ENCODE results near the gene SCCPDH. TPM values are rescaled to one million over a fixed set of nuclear protein-coding genes. Genes with fewer than 3 reads are reported as not detected.

SCCPDH gene
- total and polyA plus RNA-seq, 2 of the 13 experiments (the other 11 are each of a cell fraction or from before 2014, with no cell fraction given) = 36.7 to 62.3 TPM

DNA sequence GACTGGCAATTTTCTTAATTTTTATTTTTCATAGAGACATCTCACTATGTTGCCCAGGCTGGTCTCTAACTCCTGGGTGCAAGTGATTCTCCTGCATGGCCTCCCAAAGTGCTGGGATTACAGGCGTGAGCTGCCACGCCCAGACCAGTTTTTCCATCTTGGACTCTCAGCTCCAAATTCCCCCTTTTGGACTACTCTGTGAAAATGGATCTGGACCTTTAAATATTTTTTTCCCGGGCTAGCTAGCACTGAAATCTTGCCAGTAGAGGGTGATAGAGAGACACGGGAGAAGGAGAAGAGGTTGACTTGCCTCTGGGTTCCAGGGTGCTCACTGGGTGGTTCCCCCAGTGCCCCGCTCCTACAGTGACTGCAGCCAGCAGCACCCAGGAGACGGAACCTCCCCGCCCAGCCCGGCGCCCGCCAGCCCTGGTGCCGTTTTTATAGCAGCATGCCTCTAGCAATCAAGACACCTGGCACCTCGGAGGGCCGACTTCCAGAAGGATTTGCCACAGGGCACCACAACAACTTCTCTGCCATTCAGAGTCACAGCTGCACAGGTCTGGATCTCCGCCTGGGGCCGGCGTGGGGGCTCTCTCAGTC lies 34.7 kb upstream of the SCCPDH start (continued):
- TF ChIP-seq, protein P1, sequence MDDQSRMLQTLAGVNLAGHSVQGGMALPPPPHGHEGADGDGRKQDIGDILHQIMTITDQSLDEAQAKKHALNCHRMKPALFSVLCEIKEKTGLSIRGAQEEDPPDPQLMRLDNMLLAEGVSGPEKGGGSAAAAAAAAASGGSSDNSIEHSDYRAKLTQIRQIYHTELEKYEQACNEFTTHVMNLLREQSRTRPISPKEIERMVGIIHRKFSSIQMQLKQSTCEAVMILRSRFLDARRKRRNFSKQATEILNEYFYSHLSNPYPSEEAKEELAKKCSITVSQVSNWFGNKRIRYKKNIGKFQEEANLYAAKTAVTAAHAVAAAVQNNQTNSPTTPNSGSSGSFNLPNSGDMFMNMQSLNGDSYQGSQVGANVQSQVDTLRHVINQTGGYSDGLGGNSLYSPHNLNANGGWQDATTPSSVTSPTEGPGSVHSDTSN (CRISPR knock-in tag; IDR thresholded peaks at IDR 0.05; ENCODE audit: borderline replicate concordance) = no peak
- TF ChIP-seq SKI (IDR thresholded peaks at IDR 0.05; ENCODE audit: partially characterized antibody) = no peak
- no peak for TF ChIP-seq SAFB2 (CRISPR knock-in tag; IDR thresholded peaks at IDR 0.05; ENCODE audit: borderline replicate concordance, low read depth)
- TF ChIP-seq ZNF776 (CRISPR knock-in tag; IDR thresholded peaks at IDR 0.05) = no peak
- no peak for TF ChIP-seq ZNF432 (CRISPR knock-in tag; IDR thresholded peaks at IDR 0.05; ENCODE audit: borderline replicate concordance)
- 0 out of 2 replicates have a peak, but pooled peaks have one; percentile 23 for TF ChIP-seq GATAD2A (CRISPR knock-in tag; IDR thresholded peaks at IDR 0.05)
- TF ChIP-seq, protein P2, sequence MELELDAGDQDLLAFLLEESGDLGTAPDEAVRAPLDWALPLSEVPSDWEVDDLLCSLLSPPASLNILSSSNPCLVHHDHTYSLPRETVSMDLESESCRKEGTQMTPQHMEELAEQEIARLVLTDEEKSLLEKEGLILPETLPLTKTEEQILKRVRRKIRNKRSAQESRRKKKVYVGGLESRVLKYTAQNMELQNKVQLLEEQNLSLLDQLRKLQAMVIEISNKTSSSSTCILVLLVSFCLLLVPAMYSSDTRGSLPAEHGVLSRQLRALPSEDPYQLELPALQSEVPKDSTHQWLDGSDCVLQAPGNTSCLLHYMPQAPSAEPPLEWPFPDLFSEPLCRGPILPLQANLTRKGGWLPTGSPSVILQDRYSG (CRISPR knock-in tag; IDR thresholded peaks at IDR 0.05) = no peak
- TF ChIP-seq, protein P3, sequence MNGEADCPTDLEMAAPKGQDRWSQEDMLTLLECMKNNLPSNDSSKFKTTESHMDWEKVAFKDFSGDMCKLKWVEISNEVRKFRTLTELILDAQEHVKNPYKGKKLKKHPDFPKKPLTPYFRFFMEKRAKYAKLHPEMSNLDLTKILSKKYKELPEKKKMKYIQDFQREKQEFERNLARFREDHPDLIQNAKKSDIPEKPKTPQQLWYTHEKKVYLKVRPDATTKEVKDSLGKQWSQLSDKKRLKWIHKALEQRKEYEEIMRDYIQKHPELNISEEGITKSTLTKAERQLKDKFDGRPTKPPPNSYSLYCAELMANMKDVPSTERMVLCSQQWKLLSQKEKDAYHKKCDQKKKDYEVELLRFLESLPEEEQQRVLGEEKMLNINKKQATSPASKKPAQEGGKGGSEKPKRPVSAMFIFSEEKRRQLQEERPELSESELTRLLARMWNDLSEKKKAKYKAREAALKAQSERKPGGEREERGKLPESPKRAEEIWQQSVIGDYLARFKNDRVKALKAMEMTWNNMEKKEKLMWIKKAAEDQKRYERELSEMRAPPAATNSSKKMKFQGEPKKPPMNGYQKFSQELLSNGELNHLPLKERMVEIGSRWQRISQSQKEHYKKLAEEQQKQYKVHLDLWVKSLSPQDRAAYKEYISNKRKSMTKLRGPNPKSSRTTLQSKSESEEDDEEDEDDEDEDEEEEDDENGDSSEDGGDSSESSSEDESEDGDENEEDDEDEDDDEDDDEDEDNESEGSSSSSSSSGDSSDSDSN (CRISPR knock-in tag; IDR thresholded peaks at IDR 0.05) = peak; percentile 33; the same call in 1 of the 2 replicates
- no peak for TF ChIP-seq NAIF1 (CRISPR knock-in tag; IDR thresholded peaks at IDR 0.05; ENCODE audit: borderline replicate concordance)
- no peak for TF ChIP-seq KLF12 (CRISPR knock-in tag; IDR thresholded peaks at IDR 0.05; ENCODE audit: borderline replicate concordance)
- TF ChIP-seq GABPB1 (CRISPR knock-in tag; IDR thresholded peaks at IDR 0.05) = no peak
- no peak for TF ChIP-seq IRF2 (CRISPR knock-in tag; IDR thresholded peaks at IDR 0.05)
- TF ChIP-seq, protein P4, sequence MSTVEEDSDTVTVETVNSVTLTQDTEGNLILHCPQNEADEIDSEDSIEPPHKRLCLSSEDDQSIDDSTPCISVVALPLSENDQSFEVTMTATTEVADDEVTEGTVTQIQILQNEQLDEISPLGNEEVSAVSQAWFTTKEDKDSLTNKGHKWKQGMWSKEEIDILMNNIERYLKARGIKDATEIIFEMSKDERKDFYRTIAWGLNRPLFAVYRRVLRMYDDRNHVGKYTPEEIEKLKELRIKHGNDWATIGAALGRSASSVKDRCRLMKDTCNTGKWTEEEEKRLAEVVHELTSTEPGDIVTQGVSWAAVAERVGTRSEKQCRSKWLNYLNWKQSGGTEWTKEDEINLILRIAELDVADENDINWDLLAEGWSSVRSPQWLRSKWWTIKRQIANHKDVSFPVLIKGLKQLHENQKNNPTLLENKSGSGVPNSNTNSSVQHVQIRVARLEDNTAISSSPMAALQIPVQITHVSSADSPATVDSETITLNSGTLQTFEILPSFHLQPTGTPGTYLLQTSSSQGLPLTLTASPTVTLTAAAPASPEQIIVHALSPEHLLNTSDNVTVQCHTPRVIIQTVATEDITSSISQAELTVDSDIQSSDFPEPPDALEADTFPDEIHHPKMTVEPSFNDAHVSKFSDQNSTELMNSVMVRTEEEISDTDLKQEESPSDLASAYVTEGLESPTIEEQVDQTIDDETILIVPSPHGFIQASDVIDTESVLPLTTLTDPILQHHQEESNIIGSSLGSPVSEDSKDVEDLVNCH (CRISPR knock-in tag; IDR thresholded peaks at IDR 0.05) = no peak
- TF ChIP-seq ZNF598 (CRISPR knock-in tag; IDR thresholded peaks at IDR 0.05; ENCODE audit: borderline replicate concordance) = no peak
- TF ChIP-seq, protein P5, sequence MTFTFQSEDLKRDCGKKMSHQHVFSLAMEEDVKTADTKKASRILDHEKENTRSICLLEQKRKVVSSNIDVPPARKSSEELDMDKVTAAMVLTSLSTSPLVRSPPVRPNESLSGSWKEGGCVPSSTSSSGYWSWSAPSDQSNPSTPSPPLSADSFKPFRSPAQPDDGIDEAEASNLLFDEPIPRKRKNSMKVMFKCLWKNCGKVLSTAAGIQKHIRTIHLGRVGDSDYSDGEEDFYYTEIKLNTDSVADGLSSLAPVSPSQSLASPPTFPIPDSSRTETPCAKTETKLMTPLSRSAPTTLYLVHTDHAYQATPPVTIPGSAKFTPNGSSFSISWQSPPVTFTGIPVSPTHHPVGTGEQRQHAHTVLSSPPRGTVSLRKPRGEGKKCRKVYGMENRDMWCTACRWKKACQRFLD (CRISPR knock-in tag; IDR thresholded peaks at IDR 0.05; ENCODE audit: borderline replicate concordance) = no peak
- no peak for TF ChIP-seq MXI1 (IDR thresholded peaks at IDR 0.05; ENCODE audit: borderline replicate concordance, low read depth, low read length)
- no peak for TF ChIP-seq ZBTB38 (CRISPR knock-in tag; IDR thresholded peaks at IDR 0.05)
- TF ChIP-seq ZNF367 (CRISPR knock-in tag; IDR thresholded peaks at IDR 0.05; ENCODE audit: borderline replicate concordance) = no peak
- TF ChIP-seq, protein P6, sequence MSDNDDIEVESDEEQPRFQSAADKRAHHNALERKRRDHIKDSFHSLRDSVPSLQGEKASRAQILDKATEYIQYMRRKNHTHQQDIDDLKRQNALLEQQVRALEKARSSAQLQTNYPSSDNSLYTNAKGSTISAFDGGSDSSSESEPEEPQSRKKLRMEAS (IDR thresholded peaks at IDR 0.05) = no peak
- no peak for TF ChIP-seq EHMT2 (IDR thresholded peaks at IDR 0.05; ENCODE audit: borderline replicate concordance, low read depth, low read length)
- no peak for TF ChIP-seq SYNCRIP (IDR thresholded peaks at IDR 0.05; ENCODE audit: insufficient read depth, low read depth, low read length)

All from HepG2 (cell line).